ENCODE results near the gene MMP23B.

DNA sequence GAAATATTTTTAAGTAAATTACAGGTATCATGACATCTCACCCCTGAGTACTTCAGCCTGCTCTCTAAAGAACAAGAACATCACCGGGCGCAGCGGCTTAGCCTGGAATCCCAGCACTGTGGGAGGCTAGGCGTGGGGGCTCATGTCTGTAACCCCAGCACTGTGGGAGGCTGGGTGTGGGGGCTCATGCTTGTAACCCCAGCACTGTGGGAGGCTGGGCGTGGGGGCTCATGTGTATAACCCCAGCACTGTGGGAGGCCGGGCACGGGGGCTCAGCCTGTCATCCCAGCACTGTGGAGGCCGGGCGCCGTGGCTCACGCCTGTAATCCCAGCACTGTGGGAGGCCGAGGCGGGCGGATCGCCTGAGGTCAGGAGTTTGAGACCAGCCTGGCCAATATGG is 34.6 kb downstream of the MMP23B start:
- TF ChIP-seq POLR2A (IDR thresholded peaks at IDR 0.05; ENCODE audit: low read length) (no peak), GATA1 (IDR thresholded peaks at IDR 0.05; ENCODE audit: low read depth, low read length) (no peak)

All from erythroblast (primary cell).